ENCODE measurements around the gene P3H2. TPM values are rescaled to one million over a fixed set of nuclear protein-coding genes. Genes with fewer than 3 reads are reported as not detected.

The P3H2 gene
- total RNA-seq, 6 experiments from 2014 or later: 37.6 to 43.2 (median 39.5) TPM

DNA sequence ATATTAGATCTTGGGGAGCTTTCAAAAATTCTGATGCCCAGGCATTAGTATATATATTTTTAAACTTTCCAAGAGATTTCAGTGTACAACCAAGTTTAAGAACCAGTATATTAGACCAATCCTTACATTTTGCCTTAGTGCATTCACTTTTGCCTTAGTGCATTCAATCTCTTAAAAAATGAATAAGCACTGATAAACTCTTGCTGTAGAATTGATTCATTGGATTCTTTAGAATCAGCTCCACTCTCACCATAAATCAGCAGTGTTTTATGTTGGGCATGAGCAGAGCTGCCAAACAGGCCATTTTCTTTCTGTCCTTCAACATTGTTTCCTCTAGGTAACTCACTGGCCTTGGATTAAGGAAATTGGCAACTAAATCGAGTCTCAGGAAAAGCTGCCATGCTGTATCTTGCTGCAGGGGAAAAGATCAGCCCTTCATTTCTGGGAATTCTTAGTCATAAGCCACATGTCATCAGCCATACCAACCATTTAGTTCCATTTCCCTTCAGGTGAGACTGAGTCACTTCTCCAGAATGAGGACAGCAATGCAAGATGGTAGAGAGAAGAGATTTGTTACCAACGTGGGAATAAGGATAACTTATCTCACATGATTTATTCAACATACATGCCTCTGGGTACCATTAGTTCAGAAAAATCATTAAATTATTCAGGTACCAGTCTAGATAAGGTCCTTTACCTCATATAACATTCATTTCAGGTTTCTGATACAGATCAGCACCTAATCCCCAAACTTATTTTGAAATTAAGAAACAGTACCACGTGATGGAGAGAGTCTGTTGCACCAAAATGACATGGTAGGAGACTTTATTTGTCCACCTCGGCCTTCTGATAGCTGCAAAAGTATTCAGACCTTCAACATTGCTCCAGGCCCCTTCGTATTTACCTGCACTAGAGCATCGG lies 192.5 kb downstream of the P3H2 start:
- peaks cover 5% of the 10 kb centered on the region; the same call in 1 of the 2 replicates for H3K4me1 Mint-ChIP-seq (ENCODE audit: low read depth)
- no peak for DNase-seq

DNA sequence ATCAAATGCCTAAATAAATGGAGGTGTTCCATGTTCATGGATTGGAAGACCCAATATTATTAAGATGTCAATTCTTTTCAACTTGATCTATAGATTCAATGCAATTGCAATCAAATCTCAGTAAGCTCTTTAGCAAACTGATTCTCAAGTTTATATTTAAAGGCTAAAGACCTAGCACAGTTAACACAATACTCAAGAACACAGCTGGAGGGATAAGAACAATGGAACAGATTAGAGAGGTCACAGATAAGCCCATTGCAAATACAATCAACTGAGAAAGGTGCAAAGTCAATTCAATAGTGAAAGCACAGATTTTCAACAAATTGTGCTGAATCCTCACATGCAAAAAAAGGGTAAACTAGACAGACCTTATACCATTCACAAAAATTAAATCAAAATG lies 198.9 kb downstream of the P3H2 start:
- Mint-ChIP-seq H3K27ac (no peak overlapping the region), H3K36me3 (ENCODE audit: low read depth) (no peaks in the 10 kb centered on the region), H3K9me3 (no peaks in the 10 kb centered on the region), H3K27me3 (ENCODE audit: insufficient read depth) (no peaks in the 10 kb centered on the region), H3K4me3 (no peak overlapping the region), H3K4me1 (ENCODE audit: low read depth) (no peaks in the 10 kb centered on the region)
- DNase-seq: no peak
- TF ChIP-seq CTCF (IDR thresholded peaks at IDR 0.05): no peak

More for the DNA sequence above, 192.5 kb downstream of the P3H2 start:
- Mint-ChIP-seq H3K4me3 (no peak overlapping the region), H3K36me3 (ENCODE audit: low read depth) (no peaks in the 10 kb centered on the region), H3K27ac (no peak overlapping the region), H3K27me3 (ENCODE audit: insufficient read depth) (peaks cover 11% of the 10 kb centered on the region; the same call in 1 of the 2 replicates), H3K9me3 (no peaks in the 10 kb centered on the region)
- no peak for TF ChIP-seq CTCF (IDR thresholded peaks at IDR 0.05)

GRCh38 chr3:189914799-189915198 lies 205.9 kb downstream of the P3H2 start:
- no peaks in the 10 kb centered on the region; the same call in none of the 2 replicates for H3K27me3 Mint-ChIP-seq (ENCODE audit: insufficient read depth)
- no peaks in the 10 kb centered on the region for H3K9me3 Mint-ChIP-seq
- no peak overlapping the region; the same call in 1 of the 2 replicates for H3K4me3 Mint-ChIP-seq

GRCh38 chr3:189911001-189911400 lies 209.7 kb downstream of the P3H2 start:
- DNase-seq: no peak
- H3K9me3 Mint-ChIP-seq: no peaks in the 10 kb centered on the region
- H3K27me3 Mint-ChIP-seq (ENCODE audit: insufficient read depth): no peaks in the 10 kb centered on the region; the same call in none of the 2 replicates
- H3K4me1 Mint-ChIP-seq (ENCODE audit: low read depth): peaks cover 42% of the 10 kb centered on the region
- no peak overlapping the region for H3K4me3 Mint-ChIP-seq
- no peak for TF ChIP-seq CTCF (IDR thresholded peaks at IDR 0.05)
- H3K27ac Mint-ChIP-seq: no peak overlapping the region
- no peaks in the 10 kb centered on the region for H3K36me3 Mint-ChIP-seq (ENCODE audit: low read depth)

More at GRCh38 chr3:189914799-189915198, 205.9 kb downstream of the P3H2 start:
- Mint-ChIP-seq H3K4me1 (ENCODE audit: low read depth) (peaks cover 29% of the 10 kb centered on the region), H3K27ac (peak overlapping the region; percentile 42), H3K36me3 (ENCODE audit: low read depth) (no peaks in the 10 kb centered on the region)
- TF ChIP-seq CTCF (IDR thresholded peaks at IDR 0.05): no peak
- peak; percentile 86 for DNase-seq

DNA sequence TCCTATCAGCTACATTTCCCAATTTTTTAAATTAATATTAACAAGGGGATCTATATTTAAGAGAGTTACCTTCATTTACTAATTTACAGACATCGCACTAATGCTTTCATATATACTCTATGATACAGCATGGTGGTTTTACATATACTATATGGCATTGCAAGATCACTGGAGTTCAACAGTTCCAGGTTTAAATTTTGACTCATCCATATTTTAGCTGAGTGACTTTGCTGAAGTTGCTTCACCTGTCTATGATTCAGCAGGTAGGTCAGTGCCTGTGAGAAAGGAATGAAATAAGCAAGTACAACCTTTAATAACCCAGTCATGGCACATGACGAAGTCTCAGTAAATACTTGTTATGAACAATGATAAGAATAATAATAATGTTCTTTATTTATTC lies 211.1 kb downstream of the P3H2 start:
- no peak overlapping the region for H3K4me3 Mint-ChIP-seq
- peaks cover 27% of the 10 kb centered on the region for H3K4me1 Mint-ChIP-seq (ENCODE audit: low read depth)

More for the DNA sequence above, 211.1 kb downstream of the P3H2 start:
- H3K36me3 Mint-ChIP-seq (ENCODE audit: low read depth): no peaks in the 10 kb centered on the region
- no peak for TF ChIP-seq CTCF (IDR thresholded peaks at IDR 0.05)
- H3K27ac Mint-ChIP-seq: no peak overlapping the region
- DNase-seq: no peak
- H3K27me3 Mint-ChIP-seq (ENCODE audit: insufficient read depth): no peaks in the 10 kb centered on the region; the same call in none of the 2 replicates
- H3K9me3 Mint-ChIP-seq: no peaks in the 10 kb centered on the region

Data from HFFc6 (cell line).